HEK293T (cell line): Measurements from ENCODE around the gene CRIP3.

Experiments used
- ELF4 ChIP-seq: fragments of 450-650 bp; IDR thresholded peaks from 2 replicates; pipeline ENCODE4 v1.6.1; 2017; ENCODE audit warnings: antibody characterized with exemption
- NFRKB ChIP-seq: fragments of 450-650 bp; IDR thresholded peaks from 2 replicates; pipeline ENCODE4 v1.6.1; 2016; ENCODE audit warnings: mild to moderate bottlenecking, moderate library complexity
- SUZ12 ChIP-seq: fragments of 450-650 bp; IDR thresholded peaks from 2 replicates; pipeline ENCODE4 v1.6.1; 2016; ENCODE audit warnings: mild to moderate bottlenecking

- TF ChIP-seq SUZ12: no peak
- no peak for TF ChIP-seq ELF4
- TF ChIP-seq NFRKB: no peak
Measured at GRCh38 chr6:43277306-43277642, 31.4 kb downstream of the CRIP3 start.
